Measurements from ENCODE around the gene CFAP68. TPM values are rescaled to one million over a fixed set of nuclear protein-coding genes. Genes with fewer than 3 reads are reported as not detected.

CFAP68 gene
- total RNA-seq, 1 experiment from 2014 or later = 8.7 TPM

Other genes starting within 250 kb of the CFAP68 start
- 58.9 and 59.6 TPM in 2 replicates for gene PPP2R1B, start 113.2 kb upstream of the CFAP68 start, total RNA-seq (2014; rRNA removed; shearing (Covaris generic))
- 17.4 and 23.3 TPM in 2 replicates for gene ALG9, start 8.0 kb upstream of the CFAP68 start, total RNA-seq (2014; rRNA removed; shearing (Covaris generic))
- gene FDXACB1, start 376 bp upstream of the CFAP68 start, total RNA-seq (2014; rRNA removed; shearing (Covaris generic)) = 3.8 and 4.1 TPM in 2 replicates
- 0.44 and 1.5 TPM in 2 replicates for gene CRYAB, start 32.2 kb downstream of the CFAP68 start, total RNA-seq (2014; rRNA removed; shearing (Covaris generic))
- gene HSPB2, start 33.2 kb downstream of the CFAP68 start, total RNA-seq (2014; rRNA removed; shearing (Covaris generic)) = 0.18 TPM in 1 of 2 replicates, not detected in the other
- gene C11orf52, start 39.4 kb downstream of the CFAP68 start, total RNA-seq (2014; rRNA removed; shearing (Covaris generic)) = 0.33 and 1.7 TPM in 2 replicates
- gene DIXDC1, start 57.8 kb downstream of the CFAP68 start, total RNA-seq (2014; rRNA removed; shearing (Covaris generic)) = 5.0 and 8.7 TPM in 2 replicates
- gene DLAT, start 145.9 kb downstream of the CFAP68 start, total RNA-seq (2014; rRNA removed; shearing (Covaris generic)) = 94.0 and 105 TPM in 2 replicates
- gene PIH1D2, start 194.5 kb downstream of the CFAP68 start, total RNA-seq (2014; rRNA removed; shearing (Covaris generic)) = 0.37 and 1.0 TPM in 2 replicates
- gene NKAPD1, start 194.8 kb downstream of the CFAP68 start, total RNA-seq (2014; rRNA removed; shearing (Covaris generic)) = 15.8 and 20.0 TPM in 2 replicates
- 86.5 and 125 TPM in 2 replicates for gene TIMM8B, start 207.2 kb downstream of the CFAP68 start, total RNA-seq (2014; rRNA removed; shearing (Covaris generic))
- gene SDHD, start 207.3 kb downstream of the CFAP68 start, total RNA-seq (2014; rRNA removed; shearing (Covaris generic)) = 194 and 218 TPM in 2 replicates

All from H7 (cell line).